PC-9 (cell line): ENCODE results near the gene EXD2.

Experiments used
- CTCF ChIP-seq: fragments of 200-600 bp; sonication (generic); conservative IDR thresholded peaks from 2 replicates; pipeline ENCODE4 v1.6.1; 2017; ENCODE audit warnings: mixed run types, antibody characterized with exemption, mild to moderate bottlenecking, moderate library complexity
- EZH2 ChIP-seq: fragments of 200-600 bp; sonication (generic); IDR thresholded peaks from 2 replicates; pipeline ENCODE4 v1.8.0; 2017; ENCODE audit warnings: antibody characterized with exemption, low read depth

GRCh38 chr14:69244946-69245345, 53.6 kb downstream of the EXD2 start:
- TF ChIP-seq EZH2 (no peak), CTCF (no peak)
